Neural progenitor cell (in vitro differentiated cells): Measurements from ENCODE around the gene PDGFC.

Source experiments
- EZH2 ChIP-seq: fragments of 200-600 bp; sonication (generic); IDR thresholded peaks from 2 replicates; pipeline ENCODE4 v1.6.1; 2017; ENCODE audit warnings: antibody characterized with exemption, mild to moderate bottlenecking, moderate library complexity
- EZH2phosphoT487 ChIP-seq: fragments of 200-600 bp; sonication (generic); IDR thresholded peaks from 2 replicates; pipeline ENCODE4 v1.6.1; 2017; ENCODE audit warnings: antibody characterized with exemption
- TF ChIP-seq, protein P1 (sequence below): fragments of 200-600 bp; sonication (generic); IDR thresholded peaks from 2 replicates; pipeline ENCODE4 v1.5.1; 2017; ENCODE audit warnings: antibody characterized with exemption, mild to moderate bottlenecking

DNA sequence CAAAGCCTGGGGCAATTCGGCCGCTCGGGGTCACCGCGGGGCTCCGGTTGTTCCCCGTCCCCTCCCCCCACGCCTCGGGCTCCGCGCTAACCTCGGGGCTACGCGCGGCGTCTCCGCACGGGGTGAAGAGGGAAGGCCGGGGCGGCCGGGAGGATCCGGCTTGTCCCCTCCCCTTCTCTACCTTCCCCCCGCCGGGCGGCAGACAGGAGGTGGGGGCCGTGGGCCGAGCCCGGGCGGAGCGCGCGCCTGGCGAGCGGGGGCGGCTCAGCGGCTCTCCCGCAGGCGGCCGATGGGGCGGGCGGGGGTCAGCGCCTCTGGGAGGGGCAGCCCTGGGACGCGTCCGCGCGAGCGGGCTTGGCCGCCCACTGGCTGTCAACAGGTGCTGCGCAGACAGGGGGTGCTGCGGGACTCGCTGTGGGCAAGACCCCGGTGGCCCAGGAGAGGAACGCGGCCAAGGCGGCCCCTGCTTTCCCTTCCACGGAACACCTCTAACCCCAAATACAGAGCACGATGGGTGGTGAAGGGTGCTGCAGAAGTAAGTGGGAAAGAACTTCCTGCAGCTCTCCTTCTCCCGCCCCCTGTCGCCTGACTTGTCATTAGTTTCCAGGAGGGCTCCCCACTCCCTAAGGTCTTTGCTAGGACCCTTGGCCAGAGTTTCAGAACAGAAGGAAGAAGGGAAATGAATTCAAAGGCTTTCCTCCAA, at the start of gene PDGFC:
- TF ChIP-seq, protein P1, sequence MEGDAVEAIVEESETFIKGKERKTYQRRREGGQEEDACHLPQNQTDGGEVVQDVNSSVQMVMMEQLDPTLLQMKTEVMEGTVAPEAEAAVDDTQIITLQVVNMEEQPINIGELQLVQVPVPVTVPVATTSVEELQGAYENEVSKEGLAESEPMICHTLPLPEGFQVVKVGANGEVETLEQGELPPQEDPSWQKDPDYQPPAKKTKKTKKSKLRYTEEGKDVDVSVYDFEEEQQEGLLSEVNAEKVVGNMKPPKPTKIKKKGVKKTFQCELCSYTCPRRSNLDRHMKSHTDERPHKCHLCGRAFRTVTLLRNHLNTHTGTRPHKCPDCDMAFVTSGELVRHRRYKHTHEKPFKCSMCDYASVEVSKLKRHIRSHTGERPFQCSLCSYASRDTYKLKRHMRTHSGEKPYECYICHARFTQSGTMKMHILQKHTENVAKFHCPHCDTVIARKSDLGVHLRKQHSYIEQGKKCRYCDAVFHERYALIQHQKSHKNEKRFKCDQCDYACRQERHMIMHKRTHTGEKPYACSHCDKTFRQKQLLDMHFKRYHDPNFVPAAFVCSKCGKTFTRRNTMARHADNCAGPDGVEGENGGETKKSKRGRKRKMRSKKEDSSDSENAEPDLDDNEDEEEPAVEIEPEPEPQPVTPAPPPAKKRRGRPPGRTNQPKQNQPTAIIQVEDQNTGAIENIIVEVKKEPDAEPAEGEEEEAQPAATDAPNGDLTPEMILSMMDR: peak; percentile 57
- TF ChIP-seq EZH2phosphoT487 (no peak), EZH2 (no peak)
